ENCODE measurements around the gene CLPSL2.

DNA sequence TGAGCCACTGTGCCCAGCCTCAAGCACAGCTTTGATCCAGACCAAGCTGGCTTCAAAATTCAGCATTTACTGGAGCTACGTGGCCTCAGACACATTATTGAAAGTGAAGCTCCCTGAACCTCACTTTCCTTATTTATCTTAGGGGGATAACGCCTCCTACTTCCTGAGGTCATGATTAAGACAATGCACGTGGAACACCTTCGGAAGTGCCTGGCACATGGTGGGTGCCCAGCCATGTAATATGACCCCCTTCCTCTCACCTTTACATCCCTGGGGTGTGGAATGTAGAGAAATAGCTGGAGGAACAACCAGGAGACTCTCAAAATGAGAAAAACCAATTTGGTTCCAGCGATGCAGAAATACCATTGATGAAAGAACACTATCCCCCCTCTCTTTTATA is 22.3 kb downstream of the CLPSL2 start:
- TF ChIP-seq, protein P1, sequence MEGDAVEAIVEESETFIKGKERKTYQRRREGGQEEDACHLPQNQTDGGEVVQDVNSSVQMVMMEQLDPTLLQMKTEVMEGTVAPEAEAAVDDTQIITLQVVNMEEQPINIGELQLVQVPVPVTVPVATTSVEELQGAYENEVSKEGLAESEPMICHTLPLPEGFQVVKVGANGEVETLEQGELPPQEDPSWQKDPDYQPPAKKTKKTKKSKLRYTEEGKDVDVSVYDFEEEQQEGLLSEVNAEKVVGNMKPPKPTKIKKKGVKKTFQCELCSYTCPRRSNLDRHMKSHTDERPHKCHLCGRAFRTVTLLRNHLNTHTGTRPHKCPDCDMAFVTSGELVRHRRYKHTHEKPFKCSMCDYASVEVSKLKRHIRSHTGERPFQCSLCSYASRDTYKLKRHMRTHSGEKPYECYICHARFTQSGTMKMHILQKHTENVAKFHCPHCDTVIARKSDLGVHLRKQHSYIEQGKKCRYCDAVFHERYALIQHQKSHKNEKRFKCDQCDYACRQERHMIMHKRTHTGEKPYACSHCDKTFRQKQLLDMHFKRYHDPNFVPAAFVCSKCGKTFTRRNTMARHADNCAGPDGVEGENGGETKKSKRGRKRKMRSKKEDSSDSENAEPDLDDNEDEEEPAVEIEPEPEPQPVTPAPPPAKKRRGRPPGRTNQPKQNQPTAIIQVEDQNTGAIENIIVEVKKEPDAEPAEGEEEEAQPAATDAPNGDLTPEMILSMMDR (IDR thresholded peaks at IDR 0.05; ENCODE audit: insufficient read depth, low read depth, low read length), result no peak
- TF ChIP-seq EZH2 (IDR thresholded peaks at IDR 0.05; ENCODE audit: insufficient read depth, low read length), result no peak

Measured in astrocyte (in vitro differentiated cells and primary cell).